Keratinocyte (primary cell): Measurements from ENCODE around the gene NAIF1.

Experiments used
- CTCF ChIP-seq, 3 experiments: IDR thresholded peaks in 1 of 3; conservative IDR thresholded peaks in 1 of 3; optimal IDR thresholded peaks in 1 of 3; 2 replicates in 2 of 3; 3 replicates in 1 of 3; pipeline versions ENCODE3 to v1.5.1; 2011; ENCODE audit warnings: low read length in 3 of 3, mild to moderate bottlenecking in 3 of 3, moderate library complexity in 2 of 3, control low read depth in 1 of 3, inconsistent platforms in 1 of 3; ENCODE audit not compliant: insufficient read depth in 2 of 3; ENCODE audit errors: extremely low read depth in 1 of 3
- EZH2 ChIP-seq: IDR thresholded peaks from one replicate; pipeline ENCODE4 v1.6.1; 2012; ENCODE audit warnings: inconsistent platforms, mild to moderate bottlenecking, low read length, moderate library complexity

GRCh38 chr9:128102196-128102595 is 35.1 kb upstream of the NAIF1 start:
- TF ChIP-seq CTCF (optimal IDR thresholded peaks at IDR 0.05 in 1 of 3, IDR thresholded peaks at IDR 0.05 in 1 of 3, conservative IDR thresholded peaks at IDR 0.05 in 1 of 3; ENCODE audit: extremely low read depth in 1 of 3, insufficient read depth in 2 of 3, low read length in 3 of 3) (no peak), EZH2 (no peak)
